Stimulated activated naive B cell treated with anti-CD40 and anti-IgM and Interleukin-4, amounts not matched to agents 10 μg/mL and 1 μg/mL and 100 μg/mL, for 72 hours (primary cell): ENCODE measurements around the gene MTMR2.

ENCODE experiments used
- ATAC-seq, 2 donors: fragments of 150-1000 bp; cut with Tn5 transposase; replicated peaks; 2 replicates each; pipeline ENCODE4 v1.10.0; 2021; ENCODE audit warnings: moderate library complexity in 1 of 2
- DNase-seq: peaks from one replicate; pipeline ENCODE4 v3.0.0; 2021
- H3K27ac Mint-ChIP-seq: one replicate; pipeline ENCODE4 v1.8.0; 2022; ENCODE audit warnings: mild to moderate bottlenecking, mixed read lengths
- H3K27me3 Mint-ChIP-seq, 2 donors: one replicate each; pipeline ENCODE4 v1.8.0; 2022; ENCODE audit warnings: mixed read lengths in 2 of 2
- H3K36me3 Mint-ChIP-seq, 2 donors: one replicate each; pipeline ENCODE4 v1.8.0; 2022; ENCODE audit warnings: mixed read lengths in 2 of 2, mild to moderate bottlenecking in 1 of 2
- H3K4me1 Mint-ChIP-seq, 2 donors: one replicate each; pipeline ENCODE4 v1.8.0; 2022; ENCODE audit warnings: mixed read lengths in 2 of 2, mild to moderate bottlenecking in 1 of 2
- H3K4me3 Mint-ChIP-seq, 2 donors: one replicate each; pipeline ENCODE4 v1.8.0; 2022; ENCODE audit warnings: mild to moderate bottlenecking in 2 of 2, mixed read lengths in 2 of 2, moderate library complexity in 1 of 2
- H3K9me3 Mint-ChIP-seq, 2 donors: one replicate each; pipeline ENCODE4 v1.8.0; 2022; ENCODE audit warnings: mixed read lengths in 2 of 2, mild to moderate bottlenecking in 1 of 2

Gene MTMR2

GRCh38 chr11:95802806-95803205 is 121.1 kb downstream of the MTMR2 start:
- no peak overlapping the region for H3K4me3 Mint-ChIP-seq
- no peak overlapping the region for H3K27ac Mint-ChIP-seq

GRCh38 chr11:95800438-95800837 is 123.5 kb downstream of the MTMR2 start:
- Mint-ChIP-seq H3K27me3 (no peaks in the 10 kb centered on the region), H3K27ac (no peak overlapping the region), H3K9me3 (no peaks in the 10 kb centered on the region), H3K36me3 (peaks cover 32 to 34% of the 10 kb centered on the region in 2 donors), H3K4me1 (no peaks in the 10 kb centered on the region), H3K4me3 (no peak overlapping the region)
- ATAC-seq, result no peak
- no peak for DNase-seq

More at GRCh38 chr11:95802806-95803205, 121.1 kb downstream of the MTMR2 start:
- H3K27me3 Mint-ChIP-seq, result no peaks in the 10 kb centered on the region
- ATAC-seq (no peak), DNase-seq (no peak)
- no peaks in the 10 kb centered on the region for H3K4me1 Mint-ChIP-seq
- no peaks in the 10 kb centered on the region for H3K9me3 Mint-ChIP-seq
- H3K36me3 Mint-ChIP-seq, result peaks cover 39 to 45% of the 10 kb centered on the region in 2 donors

GRCh38 chr11:95799546-95799945 is 124.4 kb downstream of the MTMR2 start:
- DNase-seq (no peak), ATAC-seq (no peak)
- no peaks in the 10 kb centered on the region for H3K9me3 Mint-ChIP-seq
- peaks cover 0 to 4% of the 10 kb centered on the region in 2 donors for H3K4me1 Mint-ChIP-seq
- H3K4me3 Mint-ChIP-seq, result no peak overlapping the region
- H3K27me3 Mint-ChIP-seq, result no peaks in the 10 kb centered on the region
- peaks cover 32 to 34% of the 10 kb centered on the region in 2 donors for H3K36me3 Mint-ChIP-seq
- no peak overlapping the region for H3K27ac Mint-ChIP-seq

GRCh38 chr11:95796501-95796900 is 127.4 kb downstream of the MTMR2 start:
- no peaks in the 10 kb centered on the region for H3K27me3 Mint-ChIP-seq
- peaks cover 14 to 28% of the 10 kb centered on the region in 2 donors for H3K4me1 Mint-ChIP-seq
- no peak for DNase-seq
- H3K9me3 Mint-ChIP-seq, result no peaks in the 10 kb centered on the region
- H3K36me3 Mint-ChIP-seq, result peaks cover 19 to 27% of the 10 kb centered on the region in 2 donors
- no peak overlapping the region for H3K27ac Mint-ChIP-seq
- H3K4me3 Mint-ChIP-seq, result no peak overlapping the region
- no peak for ATAC-seq

- H3K4me1 Mint-ChIP-seq, result peaks cover 16 to 31% of the 10 kb centered on the region in 2 donors
- H3K36me3 Mint-ChIP-seq, result peaks cover 17 to 24% of the 10 kb centered on the region in 2 donors
- ATAC-seq (no peak), DNase-seq (no peak)
- no peak overlapping the region for H3K27ac Mint-ChIP-seq
- no peaks in the 10 kb centered on the region for H3K27me3 Mint-ChIP-seq
- H3K9me3 Mint-ChIP-seq, result no peaks in the 10 kb centered on the region
- no peak overlapping the region for H3K4me3 Mint-ChIP-seq
Observed at GRCh38 chr11:95795627-95796295, 128.1 kb downstream of the MTMR2 start.

GRCh38 chr11:95794086-95794485 is 129.8 kb downstream of the MTMR2 start:
- peaks cover 16 to 31% of the 10 kb centered on the region in 2 donors for H3K4me1 Mint-ChIP-seq

GRCh38 chr11:95793116-95793515 is 130.8 kb downstream of the MTMR2 start:
- H3K9me3 Mint-ChIP-seq, result no peaks in the 10 kb centered on the region
- H3K4me1 Mint-ChIP-seq, result peaks cover 16 to 36% of the 10 kb centered on the region in 2 donors
- H3K36me3 Mint-ChIP-seq, result peaks cover 8 to 21% of the 10 kb centered on the region in 2 donors
- no peak for DNase-seq
- ATAC-seq, result no peak
- H3K27me3 Mint-ChIP-seq, result no peaks in the 10 kb centered on the region
- no peak overlapping the region for H3K27ac Mint-ChIP-seq
- no peak overlapping the region for H3K4me3 Mint-ChIP-seq

More at GRCh38 chr11:95794086-95794485, 129.8 kb downstream of the MTMR2 start:
- no peak for DNase-seq
- Mint-ChIP-seq H3K27me3 (no peaks in the 10 kb centered on the region), H3K4me3 (no peak overlapping the region), H3K36me3 (peaks cover 7 to 18% of the 10 kb centered on the region in 2 donors), H3K9me3 (no peaks in the 10 kb centered on the region), H3K27ac (no peak overlapping the region)
- ATAC-seq, result no peak

- Mint-ChIP-seq H3K36me3 (peaks cover 10 to 25% of the 10 kb centered on the region in 2 donors), H3K27ac (no peak overlapping the region), H3K4me3 (no peak overlapping the region), H3K4me1 (peaks cover 18 to 40% of the 10 kb centered on the region in 2 donors), H3K27me3 (no peaks in the 10 kb centered on the region), H3K9me3 (no peaks in the 10 kb centered on the region)
- ATAC-seq (no peak), DNase-seq (no peak)
Observed at GRCh38 chr11:95792700-95793099, 131.2 kb downstream of the MTMR2 start.

GRCh38 chr11:95792200-95792599 is 131.7 kb downstream of the MTMR2 start:
- Mint-ChIP-seq H3K9me3 (no peaks in the 10 kb centered on the region), H3K4me3 (peak overlapping the region; percentile 95 to 99), H3K27me3 (no peaks in the 10 kb centered on the region)

GRCh38 chr11:95791709-95792033 is 132.2 kb downstream of the MTMR2 start:
- Mint-ChIP-seq H3K27ac (peak overlapping the region; percentile 1), H3K27me3 (no peaks in the 10 kb centered on the region), H3K36me3 (peaks cover 10 to 25% of the 10 kb centered on the region in 2 donors), H3K4me3 (peak overlapping the region; percentile 95 to 99), H3K4me1 (peaks cover 18 to 46% of the 10 kb centered on the region in 2 donors), H3K9me3 (no peaks in the 10 kb centered on the region)
- ATAC-seq (no peak), DNase-seq (no peak)

More at GRCh38 chr11:95792200-95792599, 131.7 kb downstream of the MTMR2 start:
- Mint-ChIP-seq H3K36me3 (peaks cover 10 to 25% of the 10 kb centered on the region in 2 donors), H3K4me1 (peaks cover 18 to 42% of the 10 kb centered on the region in 2 donors), H3K27ac (no peak overlapping the region)
- ATAC-seq (no peak), DNase-seq (no peak)

GRCh38 chr11:95790933-95791708 is 132.8 kb downstream of the MTMR2 start:
- H3K4me1 Mint-ChIP-seq, result peaks cover 18 to 46% of the 10 kb centered on the region in 2 donors
- no peaks in the 10 kb centered on the region for H3K9me3 Mint-ChIP-seq
- DNase-seq, result peak; percentile 48
- ATAC-seq, result peak; percentile 9 to 10
- no peaks in the 10 kb centered on the region for H3K27me3 Mint-ChIP-seq
- H3K4me3 Mint-ChIP-seq, result peak overlapping the region; percentile 95 to 99
- H3K36me3 Mint-ChIP-seq, result peaks cover 10 to 26% of the 10 kb centered on the region in 2 donors
- peak overlapping the region; percentile 100 for H3K27ac Mint-ChIP-seq

- Mint-ChIP-seq H3K4me1 (peaks cover 18 to 46% of the 10 kb centered on the region in 2 donors), H3K27ac (peak within 1 kb of the TSS; percentile 100), H3K27me3 (no peaks in the 10 kb centered on the region), H3K4me3 (peak within 1 kb of the TSS; percentile 95 to 99), H3K9me3 (no peaks in the 10 kb centered on the region), H3K36me3 (peaks cover 15 to 32% of the 10 kb centered on the region in 2 donors)
- ATAC-seq, result peak; percentile 78 to 81
- DNase-seq, result peak; percentile 96
Observed at GRCh38 chr11:95790123-95790932, 133.6 kb downstream of the MTMR2 start, which contains the start of gene CEP57. CEP57 (plus strand) TSS chr11:95790498; CDS start chr11:95790699, 201 bp downstream.

- H3K4me3 Mint-ChIP-seq, result peak within 1 kb of the TSS; percentile 95 to 99
- H3K27ac Mint-ChIP-seq, result peak within 1 kb of the TSS; percentile 100
- ATAC-seq, result peak; percentile 78 to 81
- H3K9me3 Mint-ChIP-seq, result no peaks in the 10 kb centered on the region
- peak; percentile 97 for DNase-seq
- no peaks in the 10 kb centered on the region for H3K27me3 Mint-ChIP-seq
- H3K4me1 Mint-ChIP-seq, result peaks cover 18 to 44% of the 10 kb centered on the region in 2 donors
- peaks cover 18 to 35% of the 10 kb centered on the region in 2 donors for H3K36me3 Mint-ChIP-seq
Observed at GRCh38 chr11:95789506-95790122, 134.3 kb downstream of the MTMR2 start, which contains the start of gene FAM76B. FAM76B (minus strand) TSS chr11:95789782; CDS start chr11:95789478, 304 bp downstream.
